Measurements from ENCODE around the gene UNC5CL.

UNC5CL gene

GRCh38 chr6:41039060-41039998 is at the start of gene UNC5CL:
TSS of gene UNC5CL (minus strand) at chr6:41039221. CDS start at chr6:41035074, 4,147 bp downstream.
- DNase-seq, result peak; percentile 74

DNA sequence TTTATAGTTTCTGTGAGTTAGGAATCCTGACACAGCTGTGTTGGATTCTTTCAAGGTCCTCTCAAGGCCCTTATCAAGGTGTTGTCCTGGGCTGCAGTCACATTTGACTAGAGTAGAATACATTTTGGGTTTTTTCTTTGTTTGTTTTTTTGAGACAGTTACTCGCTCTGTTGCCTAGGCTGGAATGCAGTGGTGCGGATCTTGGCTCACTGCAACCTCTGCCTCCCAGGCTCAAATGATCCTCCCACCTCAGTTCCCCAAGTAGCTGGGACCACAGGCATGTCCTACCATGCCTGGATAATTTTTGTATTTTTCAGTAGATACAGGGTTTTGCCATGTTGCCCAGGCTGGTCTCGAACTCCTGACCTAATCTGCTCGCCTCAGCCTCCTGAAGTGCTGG is 49.4 kb upstream of the UNC5CL start:
- DNase-seq, result no peak

GRCh38 chr6:41085182-41085581 is 46.2 kb upstream of the UNC5CL start:
- DNase-seq, result no peak

DNA sequence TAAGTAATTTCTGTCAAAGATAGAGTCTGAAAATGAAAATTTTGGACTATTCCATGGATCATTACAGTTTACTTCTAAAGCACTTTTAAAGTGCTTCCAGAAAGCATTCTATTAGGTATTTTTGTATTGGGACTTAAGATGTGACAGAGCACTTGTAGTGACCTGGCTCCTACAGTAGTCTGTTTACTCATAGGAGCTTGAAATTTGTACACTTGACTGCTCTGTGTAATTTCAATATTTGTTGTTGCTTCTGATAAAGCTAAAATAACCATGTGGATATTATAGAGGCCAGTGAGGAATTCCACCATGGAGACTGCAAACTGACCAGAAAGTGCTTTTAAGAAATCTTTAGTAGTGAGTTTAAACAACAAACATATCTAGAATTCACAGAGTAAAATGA is 44.1 kb upstream of the UNC5CL start:
- DNase-seq, result no peak

DNA sequence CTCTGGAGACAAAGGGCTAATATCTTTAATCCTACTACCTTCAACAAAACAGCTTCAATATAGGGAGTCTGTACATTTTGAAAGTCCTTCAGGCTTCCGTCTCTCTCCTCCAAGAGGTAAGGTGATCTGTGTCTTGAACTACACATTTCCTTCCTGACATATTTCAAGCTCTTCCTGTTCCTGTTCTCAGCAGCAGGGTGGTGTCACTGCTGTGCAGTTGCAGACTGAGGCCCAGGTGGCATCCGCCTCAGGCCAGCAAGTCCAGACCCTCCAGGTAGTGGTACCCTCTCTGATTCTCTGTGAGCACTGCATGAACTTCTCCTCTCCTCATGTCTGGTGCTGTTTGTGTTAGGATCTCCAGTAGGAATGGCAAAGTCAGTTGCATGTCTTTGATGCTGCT is 41.6 kb upstream of the UNC5CL start:
- no peak for DNase-seq

DNA sequence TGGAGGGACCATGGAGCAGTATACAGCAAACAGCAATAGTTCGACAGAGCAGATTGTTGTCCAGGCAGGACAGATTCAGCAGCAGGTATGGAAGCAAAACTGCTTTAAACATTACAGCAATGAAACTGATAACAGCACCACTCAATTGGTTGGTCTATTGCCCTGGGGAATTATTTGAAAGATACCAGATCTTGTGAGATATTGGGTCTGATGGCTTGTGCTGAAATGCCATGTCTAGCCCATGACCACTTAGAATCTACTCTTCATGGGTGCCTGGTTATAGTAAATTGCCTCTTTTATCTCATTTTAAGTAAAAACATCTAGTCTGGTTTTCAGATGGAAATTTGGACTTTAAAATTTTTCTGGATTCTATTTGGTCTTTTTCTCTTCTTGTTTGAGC is 40.1 kb upstream of the UNC5CL start:
- no peak for DNase-seq

DNA sequence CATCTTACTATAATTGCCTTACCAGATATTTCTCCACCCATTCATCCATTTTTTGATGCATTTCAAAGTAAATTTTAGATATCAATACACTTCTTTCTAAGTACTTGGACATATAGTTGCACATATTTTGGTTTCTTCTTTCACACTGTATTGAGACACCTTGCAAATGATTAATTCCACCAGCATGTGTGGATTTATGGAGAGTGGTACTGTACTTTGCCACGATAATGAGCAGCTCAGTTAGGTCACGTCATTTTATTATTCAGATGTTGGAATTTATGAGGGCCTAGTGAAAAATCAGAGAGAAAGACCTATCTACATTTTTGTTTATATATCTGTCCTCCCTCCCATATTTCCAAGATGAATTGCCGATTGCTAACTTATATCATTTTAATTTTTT is 39.1 kb upstream of the UNC5CL start:
- DNase-seq, result no peak

GRCh38 chr6:41077536-41077935 is 38.5 kb upstream of the UNC5CL start:
- no peak for DNase-seq

DNA sequence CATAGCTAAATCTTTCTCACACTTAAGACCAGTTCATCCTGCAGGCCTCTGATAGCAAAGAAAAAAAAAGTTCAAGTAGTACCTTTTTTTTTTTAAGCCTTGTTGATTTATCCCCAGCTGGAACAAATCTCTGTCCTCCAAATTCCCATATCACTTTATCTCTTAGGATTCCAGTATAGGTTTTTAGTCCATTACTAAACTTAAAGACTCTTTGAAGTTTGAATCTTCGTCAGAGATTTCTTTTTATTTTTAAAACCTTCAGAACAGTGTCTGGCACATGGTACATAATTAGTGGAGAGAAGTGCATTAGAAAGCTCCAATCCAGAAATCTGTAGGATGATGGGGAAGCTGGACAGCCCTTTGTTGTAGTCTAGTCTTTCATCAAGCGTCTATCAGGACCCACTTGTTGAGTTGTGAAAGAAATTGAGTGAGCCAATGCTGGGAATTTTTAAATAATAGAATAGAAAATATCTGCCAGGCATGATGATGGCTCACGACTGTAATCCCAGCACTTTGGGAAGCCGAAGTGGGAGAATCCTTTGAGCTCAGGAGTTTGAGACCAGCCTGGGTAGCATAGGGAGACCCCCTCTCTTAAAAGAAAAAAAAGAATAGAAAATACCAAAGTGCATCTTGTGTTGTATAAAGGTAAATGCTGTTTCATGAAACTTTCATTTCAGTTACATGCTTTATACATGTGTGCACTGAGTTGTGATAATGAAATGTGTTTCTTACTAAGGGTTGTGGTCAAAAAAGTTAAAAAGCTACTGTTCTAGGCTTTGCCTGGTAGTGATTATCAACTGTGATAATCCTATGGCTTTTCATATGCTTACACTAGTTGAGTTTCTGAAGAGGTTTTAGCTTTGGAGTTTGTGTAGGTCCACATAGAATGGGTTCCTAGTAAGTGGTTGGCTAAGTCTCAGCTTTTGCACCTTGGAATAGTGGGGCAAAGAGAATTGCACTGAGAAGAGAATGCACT is 36.9 kb upstream of the UNC5CL start:
- DNase-seq, result no peak

DNA sequence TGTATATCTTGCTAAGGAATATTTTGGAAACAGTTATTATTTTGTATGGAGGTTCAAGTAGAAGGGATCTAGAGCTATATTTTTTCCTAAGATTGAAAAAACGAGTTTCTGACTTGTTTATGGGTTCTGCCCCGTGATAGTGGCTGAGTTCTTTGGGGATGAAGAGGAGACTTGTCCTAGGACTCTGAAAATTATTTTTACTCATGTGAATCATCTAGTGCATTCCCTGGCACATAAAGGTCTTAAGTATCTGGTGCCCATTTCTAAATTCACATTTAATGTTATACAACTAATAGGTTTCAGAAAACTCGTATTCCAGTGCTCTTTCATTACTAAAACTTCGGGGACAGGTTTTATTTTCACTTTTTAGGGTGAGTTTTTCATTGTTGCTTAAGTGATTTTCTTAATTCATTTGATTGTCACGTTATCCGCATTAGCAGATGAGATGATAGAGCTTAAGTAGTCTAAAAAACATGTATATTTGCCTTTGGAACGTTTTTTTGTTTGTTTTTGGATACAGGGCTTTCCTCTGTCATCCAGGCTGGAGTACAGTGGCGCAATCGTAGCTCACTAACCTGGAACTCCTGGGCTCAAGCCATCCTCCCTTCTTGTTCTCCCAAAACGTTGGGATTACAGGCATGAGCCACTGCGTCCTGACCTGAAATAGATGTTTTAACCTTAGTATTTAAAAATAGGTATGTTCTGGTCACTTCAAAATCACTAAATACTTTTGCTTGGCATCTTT is 35.8 kb upstream of the UNC5CL start:
- no peak for DNase-seq

DNA sequence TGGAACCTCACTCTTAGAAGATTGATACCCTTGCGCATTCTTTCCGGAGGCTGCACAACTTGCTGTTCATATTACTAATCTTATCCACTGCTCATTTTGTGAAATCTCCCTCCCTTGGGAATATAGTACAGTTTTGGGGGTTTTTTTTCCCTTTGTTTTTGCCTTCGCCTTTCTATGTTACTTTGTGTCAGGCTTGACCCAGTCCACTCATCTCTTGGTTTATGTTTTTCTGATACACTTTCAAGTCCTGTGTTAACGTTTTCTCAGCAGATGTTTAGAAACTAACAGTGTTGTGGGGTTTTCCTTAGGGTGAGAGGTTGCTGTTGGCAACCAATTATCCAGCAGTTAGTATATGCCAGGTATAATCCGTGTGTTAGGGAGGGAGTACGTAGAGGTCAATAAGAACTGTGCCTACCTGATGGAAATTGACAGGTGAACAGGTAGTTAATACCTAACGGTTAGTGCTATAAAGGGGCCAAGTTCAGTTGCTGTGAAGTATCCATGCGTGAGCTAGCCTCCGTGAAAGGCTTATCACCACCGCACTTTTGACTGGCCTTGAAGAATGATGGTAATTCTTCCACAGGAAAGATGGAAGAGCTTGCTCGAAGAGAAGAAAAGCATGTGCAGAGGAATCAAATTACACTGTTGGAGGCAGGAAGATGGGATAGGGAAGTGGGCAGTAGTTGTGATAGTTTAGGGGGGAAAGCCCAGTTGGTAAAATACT is 35.1 kb upstream of the UNC5CL start:
- no peak for DNase-seq

DNA sequence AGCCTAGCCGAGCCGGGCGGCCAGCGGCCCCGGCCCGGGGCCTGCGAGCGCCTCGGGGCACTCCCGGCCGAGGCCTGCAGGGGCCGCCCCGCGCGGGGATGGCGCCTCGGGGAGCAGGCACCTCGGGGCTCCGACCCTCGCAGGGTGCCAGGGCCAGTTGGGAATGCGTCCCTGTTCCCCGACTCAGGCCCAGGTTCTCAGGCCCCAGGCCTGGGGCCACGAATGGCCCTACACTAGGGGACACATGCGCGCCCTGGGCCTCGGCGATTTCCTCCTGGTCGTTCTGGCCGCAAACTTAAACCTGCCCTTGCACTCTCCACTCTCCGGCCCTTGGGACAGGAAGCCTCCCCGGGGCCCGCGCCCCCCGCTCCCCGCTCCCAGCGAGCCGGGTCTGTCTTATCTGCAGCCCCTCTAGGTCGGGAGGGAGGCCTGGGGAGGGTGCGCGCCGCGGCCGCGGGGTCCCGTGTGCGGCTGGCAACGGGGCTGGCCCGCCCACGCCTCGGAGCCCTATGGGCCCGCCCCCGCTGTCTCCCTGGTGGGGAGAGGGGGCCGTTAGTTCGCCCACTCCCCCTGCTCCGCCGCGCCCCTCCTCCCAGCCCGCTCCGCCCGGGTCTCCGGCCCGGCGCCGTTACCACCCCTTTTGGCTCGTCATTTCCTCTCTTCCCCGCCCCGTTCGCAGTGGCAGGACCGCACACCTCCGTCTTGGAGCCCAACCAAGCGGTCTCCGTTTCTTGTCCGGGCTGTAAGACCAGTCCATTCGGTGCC is 34.4 kb upstream of the UNC5CL start:
- DNase-seq, result peak; percentile 87

- no peak for DNase-seq
Measured at GRCh38 chr6:41072836-41073202, 33.8 kb upstream of the UNC5CL start, which contains the start of gene NFYA. TSS of gene NFYA (plus strand) at chr6:41072974. CDS start at chr6:41079090, 6,116 bp downstream.

GRCh38 chr6:41071923-41072835 is 33.2 kb upstream of the UNC5CL start, which contains the start of gene OARD1:
TSS of gene OARD1 (minus strand) at chr6:41072356. CDS start at chr6:41071634, 722 bp downstream.
- peak; percentile 100 for DNase-seq

GRCh38 chr6:41071501-41071922 is 32.5 kb upstream of the UNC5CL start:
- DNase-seq, result no peak

DNA sequence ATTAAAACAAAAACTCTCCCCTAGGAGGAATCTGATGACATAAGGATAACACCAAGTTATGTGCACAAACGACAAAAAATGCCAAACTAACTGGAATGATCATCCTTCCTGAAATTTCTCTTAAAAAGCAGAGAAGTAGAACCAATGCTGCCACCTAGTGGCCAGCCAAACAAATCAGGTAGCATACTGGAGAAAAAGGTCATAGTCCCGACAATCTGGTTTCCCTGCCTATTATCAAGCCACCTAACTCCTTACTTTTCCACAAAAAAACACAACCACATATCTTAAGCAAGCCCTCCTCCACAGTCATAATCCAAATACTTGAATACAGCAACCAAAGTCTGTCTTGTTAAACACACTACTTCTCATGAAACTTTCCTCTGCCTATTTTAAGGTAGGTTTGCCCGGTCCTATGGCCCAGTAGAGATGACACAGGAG is 27.9 kb upstream of the UNC5CL start:
- peak; percentile 74 for DNase-seq

- DNase-seq, result no peak
Measured at GRCh38 chr6:41065550-41066026, 26.6 kb upstream of the UNC5CL start.

GRCh38 chr6:41064841-41065240 is 25.8 kb upstream of the UNC5CL start:
- DNase-seq, result no peak

DNA sequence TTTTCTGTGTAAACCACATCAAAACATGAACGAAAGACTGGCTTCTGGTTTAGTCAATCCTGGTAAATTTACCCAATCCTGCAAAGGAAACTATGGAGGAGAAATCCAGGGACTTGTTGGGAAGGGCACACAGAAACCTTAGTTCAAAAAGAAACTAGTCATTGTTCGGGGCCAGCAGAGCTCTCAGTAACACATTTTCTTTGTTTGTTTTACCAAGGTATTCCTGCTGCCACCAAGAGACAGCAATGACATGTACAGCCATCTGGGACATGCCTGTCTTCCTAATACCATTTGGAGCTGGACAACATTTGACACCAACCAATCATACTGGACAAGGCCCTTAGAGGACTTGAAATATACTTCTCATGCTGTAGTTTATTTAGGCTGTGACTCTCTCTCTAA is 24.9 kb upstream of the UNC5CL start:
- no peak for DNase-seq

DNA sequence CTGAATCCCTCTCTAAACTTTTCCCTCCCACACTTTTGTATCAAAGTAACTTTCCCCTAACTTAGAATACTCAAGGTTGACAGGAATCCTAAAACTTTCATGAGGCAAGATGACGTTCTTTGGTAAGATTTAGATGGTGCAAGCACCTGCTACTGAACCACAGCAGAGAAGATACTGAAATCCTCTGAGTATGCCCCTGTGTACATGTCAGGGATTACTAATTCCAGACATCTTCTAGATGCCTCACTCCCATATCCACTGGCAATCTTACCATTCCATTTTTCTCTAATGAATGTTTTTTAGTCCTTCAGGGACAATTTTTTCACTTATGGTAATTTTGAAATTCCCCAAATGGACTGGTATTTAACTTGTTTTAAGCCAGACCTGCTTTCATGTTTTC is 23.0 kb upstream of the UNC5CL start:
- DNase-seq, result no peak
